Pancreas (tissue), 10 donors: Measurements from ENCODE around the gene PFDN1. TPM values are rescaled to one million over a fixed set of nuclear protein-coding genes. Genes with fewer than 3 reads are reported as not detected.

Source experiments
- ATAC-seq, 4 donors: fragments of 200-7000 bp; cut with Tn5 transposase; one replicate each; pipeline versions ENCODE4 v1.8.0 to v1.9.1; 2020; ENCODE audit warnings: mild to moderate bottlenecking in 4 of 4, moderate library complexity in 4 of 4
- DNase-seq, 6 donors: peaks; one replicate each; pipeline ENCODE4 v3.0.0-alpha.2; 2020
- FAIRE-seq: peaks from 2 replicates; lab custom pipeline; 2012; peaks lifted over from hg19 to GRCh38; lab: Jason Lieb, UNC
- H3K27ac ChIP-seq, 4 donors: fragments of 200-600 bp; sonication (generic); 1 replicate in 3 of 4; 2 replicates in 1 of 4; pipeline versions ENCODE4 v1.5.0 to v1.8.0; 2020
- H3K27me3 ChIP-seq, 4 donors: fragments of 200-600 bp; one replicate each; pipeline ENCODE4 v1.8.0; 2021
- H3K36me3 ChIP-seq, 3 donors: fragments of 200-600 bp; sonication (generic) in 1 of 3; one replicate each; pipeline versions ENCODE4 v1.5.0 to v1.8.0; 2020 to 2021
- H3K4me1 ChIP-seq, 3 donors: fragments of 200-600 bp; one replicate each; pipeline ENCODE4 v1.8.0; 2021
- H3K4me3 ChIP-seq, 4 donors: fragments of 200-600 bp; sonication (generic) in 2 of 4; one replicate each; pipeline versions ENCODE4 v1.5.0 to v1.8.0; 2020 to 2021
- H3K9me3 ChIP-seq, 4 donors: fragments of 200-600 bp; one replicate each; pipeline ENCODE4 v1.8.0; 2021
- CTCF ChIP-seq, 4 donors: fragments of 200-600 bp; sonication (generic) in 3 of 4; IDR thresholded peaks; one replicate each; pipeline versions ENCODE4 v1.5.0 to v1.8.0; 2021; ENCODE audit warnings: antibody characterized with exemption in 4 of 4
- WGBS, 2 donors: extraction: QIAGEN DNeasy Blood & Tissue Kit; methylation state at CpG; one replicate each; pipeline ENCODE4 v1.1.7; 2013; 5-methylcytosine and 5-hydroxymethylcytosine counted together
- intact Hi-C, 3 donors: fragments of 100-400 bp; cut with DNase I; formaldehyde crosslinking; loops; one replicate each; pipeline versions ENCODE4 v1.11.1 to v1.14.2; 2022
- polyA plus RNA-seq, 2 donors: library from polyadenylated mRNA; stranded (reverse); fragments of 200-250 nt; gene quantifications; one replicate each; pipeline ENCODE4 v1.2.3, GENCODE V29; 2013
- total RNA-seq, 6 donors: library from RNA; stranded (reverse); fragmentation: NEBNext Ultra II Directional in 4 of 6; extraction: Animal tissue kit (Norgen Biotek cat#: 25700) in 4 of 6; gene quantifications; one replicate each; pipeline versions ENCODE4 v1.2.1 to v1.2.4, GENCODE V29; 2021 to 2023
- donor health status: healthy with polysubstance abuse.
- donor health status: DM: no; HTN: no; CAD: no; lungs with moderate emphysema.
- donor health status: DM: no; HTN: no; CAD: no.
- donor health status: control.
- donor health status: control.
- donor health status: Bipolar disorder and iron deficiency.
- donor health status: DM: yes; HTN: yes; CAD: no.
- donor health status: DM: no; HTN: no; CAD: no.
- donor health status: DM: no; HTN: no; CAD: no.
- donor health status: DM: yes; HTN: yes; CAD: no.

The PFDN1 gene
- total and polyA plus RNA-seq, 8 donors, result 10.5 to 43.9 (median 17.5) TPM

GRCh38 chr5:140339636-140340035, 36.7 kb upstream of the PFDN1 start:
- H3K4me3 ChIP-seq, result no peak overlapping the region

GRCh38 chr5:140338908-140339307, 36.0 kb upstream of the PFDN1 start:
- no peaks in the 10 kb centered on the region for H3K9me3 ChIP-seq
- no peaks in the 10 kb centered on the region for H3K4me1 ChIP-seq
- no peak overlapping the region for H3K27ac ChIP-seq
- ATAC-seq, result no peak
- FAIRE-seq, result no peak
- no peak for TF ChIP-seq CTCF (IDR thresholded peaks at IDR 0.05)
- no peak for DNase-seq
- H3K4me3 ChIP-seq, result no peak overlapping the region
- intact Hi-C loops, result no loop called here
- 90 to 97% methylated on average over 2 of the region's 2 CpGs for WGBS, 2 donors
- no peaks in the 10 kb centered on the region for H3K27me3 ChIP-seq
- no peaks in the 10 kb centered on the region for H3K36me3 ChIP-seq

More at GRCh38 chr5:140339636-140340035, 36.7 kb upstream of the PFDN1 start:
- ATAC-seq (no peak), DNase-seq (no peak), FAIRE-seq (no peak)
- no peaks in the 10 kb centered on the region for H3K36me3 ChIP-seq
- no peaks in the 10 kb centered on the region for H3K27me3 ChIP-seq
- no peak for TF ChIP-seq CTCF (IDR thresholded peaks at IDR 0.05)
- no peak overlapping the region for H3K27ac ChIP-seq
- H3K9me3 ChIP-seq, result no peaks in the 10 kb centered on the region
- 71 to 77% methylated on average over 4 of the region's 4 CpGs for WGBS, 2 donors
- peaks cover 0 to 4% (median 0%) of the 10 kb centered on the region in 3 donors for H3K4me1 ChIP-seq
- intact Hi-C loops, result no loop called here

GRCh38 chr5:140338336-140338735, 35.4 kb upstream of the PFDN1 start:
- H3K36me3 ChIP-seq, result no peaks in the 10 kb centered on the region
- no peaks in the 10 kb centered on the region for H3K27me3 ChIP-seq
- no peak for ATAC-seq
- H3K9me3 ChIP-seq, result no peaks in the 10 kb centered on the region
- no peak overlapping the region for H3K4me3 ChIP-seq
- no peak for FAIRE-seq
- H3K4me1 ChIP-seq, result no peaks in the 10 kb centered on the region
- no peak for DNase-seq
- TF ChIP-seq CTCF (IDR thresholded peaks at IDR 0.05), result no peak
- intact Hi-C loops, result no loop called here
- WGBS, 2 donors, result 63 to 77% methylated on average over 3 of the region's 3 CpGs
- no peak overlapping the region for H3K27ac ChIP-seq

GRCh38 chr5:140337880-140338279, 35.0 kb upstream of the PFDN1 start:
- H3K36me3 ChIP-seq, result no peaks in the 10 kb centered on the region
- intact Hi-C loops, result no loop called here
- FAIRE-seq (no peak), DNase-seq (no peak), ATAC-seq (no peak)
- no peak for TF ChIP-seq CTCF (IDR thresholded peaks at IDR 0.05)
- WGBS, 2 donors, result 95 to 100% methylated on average over 1 of the region's 1 CpG
- no peaks in the 10 kb centered on the region for H3K9me3 ChIP-seq
- H3K4me3 ChIP-seq, result no peak overlapping the region
- no peaks in the 10 kb centered on the region for H3K27me3 ChIP-seq
- no peak overlapping the region for H3K27ac ChIP-seq
- peaks cover 0 to 2% (median 0%) of the 10 kb centered on the region in 3 donors for H3K4me1 ChIP-seq

GRCh38 chr5:140336388-140336787, 33.5 kb upstream of the PFDN1 start:
- Histone ChIP-seq H3K4me3 (no peak overlapping the region), H3K9me3 (no peaks in the 10 kb centered on the region), H3K4me1 (peaks cover 0 to 10% (median 0%) of the 10 kb centered on the region in 3 donors), H3K27ac (no peak overlapping the region), H3K27me3 (no peaks in the 10 kb centered on the region), H3K36me3 (no peaks in the 10 kb centered on the region)
- ATAC-seq, result no peak
- intact Hi-C loops, result no loop called here
- FAIRE-seq, result no peak
- no peak for TF ChIP-seq CTCF (IDR thresholded peaks at IDR 0.05)
- DNase-seq, result no peak
- WGBS, 2 donors, result 64 to 68% methylated on average over 5 of the region's 5 CpGs
